Measurements from ENCODE around the gene F7.

Gene F7

DNA sequence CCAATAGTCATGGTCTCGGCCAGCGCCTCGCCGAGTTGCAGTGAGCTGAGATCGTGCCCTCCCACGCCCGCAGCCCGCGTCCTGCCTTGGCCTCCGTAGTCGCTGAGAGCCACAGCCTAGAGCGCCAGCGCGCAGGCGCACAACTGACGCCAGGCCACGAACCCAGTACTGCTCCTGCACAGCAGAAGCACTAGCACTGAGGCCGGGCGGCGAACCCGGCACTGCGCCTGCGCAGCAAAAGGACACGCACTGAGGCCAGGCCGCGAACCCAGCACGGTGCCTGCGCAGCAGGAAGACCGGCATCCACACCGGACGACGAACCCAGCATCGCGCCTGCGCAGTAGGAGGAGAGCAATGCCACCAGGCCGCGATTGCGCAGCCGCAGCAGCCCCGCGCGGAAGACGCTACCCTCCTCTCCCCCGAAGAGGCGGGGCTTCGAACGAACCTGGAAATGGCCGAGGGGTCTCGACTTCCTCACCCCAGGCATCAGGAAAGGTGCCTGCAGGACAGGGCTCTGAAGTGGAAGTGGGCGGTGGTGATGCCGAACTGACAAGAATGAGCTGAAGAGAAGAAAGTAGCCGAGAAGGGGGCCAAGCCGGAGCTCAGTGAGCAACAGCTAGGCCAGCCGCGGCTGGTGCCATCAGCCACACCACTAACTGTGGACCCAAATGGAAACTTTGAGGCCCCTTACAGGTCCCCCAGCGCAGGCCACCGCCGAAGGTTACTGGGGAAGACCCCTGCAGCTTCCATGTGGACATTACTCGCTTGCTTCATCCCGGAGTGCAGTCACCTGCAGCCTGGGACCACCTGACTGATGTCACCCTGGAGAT, 24.5 kb downstream of the F7 start:
- in situ Hi-C loops (cut with MboI; ENCODE audit: low sequenced_read_pairs), result no loop called here

DNA sequence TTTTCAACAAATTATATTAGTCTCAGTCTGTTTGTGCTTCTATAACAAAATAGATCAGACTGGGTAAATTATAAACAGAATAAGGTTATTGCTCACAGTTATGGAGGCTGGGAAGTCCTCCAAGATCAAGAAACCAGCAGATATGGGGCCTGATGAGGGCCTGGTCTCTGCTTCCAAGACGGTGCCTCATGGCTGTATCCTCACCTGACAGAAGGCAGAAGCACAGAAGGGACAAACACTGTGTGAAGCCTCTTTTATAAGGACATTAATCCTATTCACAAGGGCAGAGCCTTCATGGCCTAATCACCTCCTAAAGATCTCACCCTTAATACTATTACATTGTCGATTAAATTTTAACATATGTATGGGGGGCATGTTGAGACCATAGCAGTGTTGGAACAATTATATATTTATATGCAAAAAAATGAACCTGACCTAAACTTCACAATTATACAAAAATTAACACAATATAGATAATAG, 29.7 kb downstream of the F7 start:
- in situ Hi-C loops (cut with MboI; ENCODE audit: low sequenced_read_pairs), result no loop called here

- in situ Hi-C loops (cut with MboI; ENCODE audit: low sequenced_read_pairs), result no loop called here
These were observed 32.2 kb downstream of the F7 start for GRCh38 chr13:113137691-113138298.

GRCh38 chr13:113138792-113139551, 33.4 kb downstream of the F7 start:
- in situ Hi-C loops (cut with MboI; ENCODE audit: low sequenced_read_pairs), result no loop called here

DNA sequence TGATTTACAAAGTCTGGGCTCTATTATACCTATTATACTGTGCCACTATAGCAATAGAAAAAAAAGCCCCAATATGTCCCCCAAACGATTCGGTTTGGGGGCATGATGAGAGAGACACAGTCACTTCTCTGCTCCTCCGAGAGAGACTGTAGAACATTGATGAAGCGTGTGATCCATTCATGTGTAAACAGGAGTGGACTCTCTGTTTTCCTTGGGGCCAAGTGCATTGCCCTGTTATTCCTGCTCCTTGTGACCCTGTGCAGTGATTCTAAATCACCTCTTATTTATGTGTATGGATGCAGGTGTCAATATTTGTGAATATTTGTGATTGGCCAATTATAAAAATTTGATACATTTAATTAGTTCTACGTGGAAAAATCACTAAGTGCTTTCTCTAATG, 34.0 kb downstream of the F7 start:
- in situ Hi-C loops (cut with MboI; ENCODE audit: low sequenced_read_pairs), result no loop called here

DNA sequence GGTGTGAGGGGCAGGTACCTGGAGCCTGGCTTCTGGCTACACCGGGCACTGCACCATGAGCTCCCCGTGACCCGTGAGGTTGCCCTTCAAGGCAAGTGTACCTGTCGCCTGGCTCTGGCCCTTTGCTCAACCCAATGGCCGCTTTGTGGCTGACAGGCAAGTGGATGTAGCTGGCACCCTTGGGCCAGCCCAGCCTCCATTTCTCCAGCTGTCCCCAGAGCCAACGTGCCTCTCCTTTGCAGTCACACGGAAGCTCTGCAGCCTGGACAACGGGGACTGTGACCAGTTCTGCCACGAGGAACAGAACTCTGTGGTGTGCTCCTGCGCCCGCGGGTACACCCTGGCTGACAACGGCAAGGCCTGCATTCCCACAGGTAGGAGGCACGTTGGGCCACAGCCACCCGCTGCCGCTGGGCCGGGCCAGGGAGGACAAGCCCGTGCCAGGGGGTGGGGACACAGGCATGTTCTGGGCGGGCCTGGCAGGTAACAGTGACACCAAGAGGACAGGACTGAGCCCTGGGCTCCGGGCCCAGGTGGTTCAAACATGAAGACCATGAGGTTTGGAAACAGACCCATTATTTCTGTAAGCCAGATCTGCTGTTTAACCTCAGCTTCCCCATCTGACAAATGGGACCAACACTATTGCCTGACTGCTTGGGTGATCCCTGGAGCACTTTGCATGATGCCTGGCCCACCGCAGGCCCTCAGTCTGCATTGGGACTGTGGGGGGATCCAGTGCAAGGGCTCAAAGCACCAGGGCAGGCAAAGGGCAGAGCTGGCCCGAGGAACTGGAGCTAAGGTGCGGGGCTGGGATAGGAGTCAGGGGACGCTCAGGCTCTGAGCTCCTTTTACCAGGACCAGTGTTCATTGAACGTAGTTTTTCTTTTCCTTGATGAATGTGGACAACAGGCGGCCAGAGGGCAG, 35.3 kb downstream of the F7 start:
- in situ Hi-C loops (cut with MboI; ENCODE audit: low sequenced_read_pairs), result no loop called here

DNA sequence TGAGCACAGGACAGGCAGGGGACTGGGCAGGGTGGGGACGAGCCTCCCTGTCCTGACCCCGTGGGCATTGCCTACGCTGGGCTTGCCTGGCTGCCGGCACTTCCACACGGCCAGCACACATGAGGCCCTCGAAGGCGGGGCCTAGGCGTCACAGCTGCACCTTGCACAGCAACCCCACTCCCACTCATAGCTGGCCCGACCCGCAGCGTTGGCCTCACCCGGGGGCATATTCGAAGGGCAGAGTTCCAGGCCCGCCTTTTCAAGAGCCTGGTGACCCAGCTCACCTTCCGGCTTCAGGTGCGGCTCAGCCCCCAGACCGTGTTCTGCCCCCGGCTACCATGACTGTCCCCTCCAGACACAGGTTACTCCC, 36.0 kb downstream of the F7 start:
- in situ Hi-C loops (cut with MboI; ENCODE audit: low sequenced_read_pairs), result no loop called here

GRCh38 chr13:113142876-113143275, 37.3 kb downstream of the F7 start:
- in situ Hi-C loops (cut with MboI; ENCODE audit: low sequenced_read_pairs), result no loop called here

DNA sequence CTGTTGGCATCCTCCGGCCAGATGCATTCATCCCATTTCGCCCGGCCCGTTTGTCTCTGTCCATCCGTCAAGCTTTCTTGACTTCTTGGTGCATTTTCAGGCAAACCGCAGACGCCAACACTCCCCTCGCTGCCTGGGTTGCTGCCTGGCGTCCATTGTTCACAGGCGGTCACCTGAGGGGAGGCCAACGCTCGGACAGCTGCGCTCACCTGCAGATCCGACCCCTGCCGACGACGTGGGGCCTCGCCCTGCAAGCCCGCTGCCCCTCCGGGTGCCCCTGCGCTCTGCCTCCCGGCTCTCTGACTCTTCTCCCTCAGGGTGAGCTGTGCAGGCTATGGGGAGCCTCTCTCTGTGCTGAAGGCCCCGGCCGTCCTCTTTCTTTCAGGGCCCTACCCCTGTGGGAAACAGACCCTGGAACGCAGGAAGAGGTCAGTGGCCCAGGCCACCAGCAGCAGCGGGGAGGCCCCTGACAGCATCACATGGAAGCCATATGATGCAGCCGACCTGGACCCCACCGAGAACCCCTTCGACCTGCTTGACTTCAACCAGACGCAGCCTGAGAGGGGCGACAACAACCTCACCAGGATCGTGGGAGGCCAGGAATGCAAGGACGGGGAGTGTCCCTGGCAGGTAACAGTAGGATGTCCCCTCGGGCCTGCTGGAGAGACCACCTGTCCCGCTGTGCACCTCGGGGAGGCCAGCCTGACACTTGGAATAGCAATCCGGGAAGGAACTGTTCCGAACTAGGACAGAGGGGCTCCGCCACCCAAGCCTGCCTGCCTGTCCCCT, 38.1 kb downstream of the F7 start:
- in situ Hi-C loops (cut with MboI; ENCODE audit: low sequenced_read_pairs), result no loop called here

- in situ Hi-C loops (cut with MboI; ENCODE audit: low sequenced_read_pairs), result no loop called here
These were observed 38.7 kb downstream of the F7 start for GRCh38 chr13:113144255-113144629.

DNA sequence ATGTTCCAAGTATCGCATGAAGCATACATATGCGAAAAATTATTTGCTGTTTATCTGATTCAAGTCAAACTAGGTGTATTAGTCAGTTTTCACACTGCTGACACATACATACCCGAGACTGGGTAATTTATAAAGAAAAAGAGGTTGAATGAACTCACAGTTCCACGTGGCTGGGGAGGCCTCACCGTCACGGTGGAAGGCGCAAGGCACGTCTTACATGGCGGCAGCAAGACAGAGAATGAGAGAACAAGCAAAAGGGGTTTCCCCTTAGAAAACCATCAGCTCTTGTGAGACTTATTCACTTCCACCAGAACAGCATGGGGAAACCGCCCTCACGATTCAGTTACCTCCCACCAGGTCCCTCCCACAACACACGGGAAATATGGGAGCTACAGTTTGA, 39.9 kb downstream of the F7 start:
- in situ Hi-C loops (cut with MboI; ENCODE audit: low sequenced_read_pairs), result no loop called here

GRCh38 chr13:113145911-113146598, 40.5 kb downstream of the F7 start:
- in situ Hi-C loops (cut with MboI; ENCODE audit: low sequenced_read_pairs), result no loop called here

DNA sequence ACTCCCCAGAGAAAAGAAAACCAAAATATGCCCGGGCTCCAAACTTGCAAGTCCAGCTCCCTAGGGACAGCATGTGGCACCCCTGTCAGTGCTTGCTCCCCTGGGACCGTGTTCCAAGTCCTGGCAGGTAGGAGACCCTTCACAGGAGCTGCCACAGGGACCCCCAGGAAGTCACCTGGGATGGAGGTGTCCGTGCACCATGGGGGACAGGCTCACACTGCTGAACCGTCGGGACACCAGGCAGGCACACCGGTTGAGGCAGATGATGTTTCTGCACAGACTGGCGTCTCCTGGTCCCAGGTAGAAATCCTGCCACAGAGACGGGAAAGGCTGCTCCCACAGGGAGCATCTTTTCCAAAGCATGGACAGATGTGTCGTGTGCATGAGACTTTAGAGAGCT, 41.2 kb downstream of the F7 start:
- in situ Hi-C loops (cut with MboI; ENCODE audit: low sequenced_read_pairs), result no loop called here

DNA sequence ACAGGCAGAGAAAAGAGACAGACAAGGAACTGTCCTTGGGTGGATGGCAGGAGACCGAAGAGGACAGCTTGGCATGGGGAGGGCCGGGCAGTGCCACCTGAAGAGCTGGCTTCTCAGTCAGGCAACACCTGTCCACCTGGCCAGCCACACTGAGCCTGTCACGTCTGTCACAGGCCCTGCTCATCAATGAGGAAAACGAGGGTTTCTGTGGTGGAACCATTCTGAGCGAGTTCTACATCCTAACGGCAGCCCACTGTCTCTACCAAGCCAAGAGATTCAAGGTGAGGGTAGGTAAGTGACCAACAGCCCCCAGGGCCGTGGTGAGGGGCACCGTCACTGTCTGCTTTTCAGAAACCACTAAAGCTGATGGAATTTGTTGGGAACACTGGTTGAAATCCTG, 41.6 kb downstream of the F7 start:
- in situ Hi-C loops (cut with MboI; ENCODE audit: low sequenced_read_pairs), result no loop called here

- in situ Hi-C loops (cut with MboI; ENCODE audit: low sequenced_read_pairs), result no loop called here
These were observed 42.8 kb downstream of the F7 start for GRCh38 chr13:113148407-113148806.

DNA sequence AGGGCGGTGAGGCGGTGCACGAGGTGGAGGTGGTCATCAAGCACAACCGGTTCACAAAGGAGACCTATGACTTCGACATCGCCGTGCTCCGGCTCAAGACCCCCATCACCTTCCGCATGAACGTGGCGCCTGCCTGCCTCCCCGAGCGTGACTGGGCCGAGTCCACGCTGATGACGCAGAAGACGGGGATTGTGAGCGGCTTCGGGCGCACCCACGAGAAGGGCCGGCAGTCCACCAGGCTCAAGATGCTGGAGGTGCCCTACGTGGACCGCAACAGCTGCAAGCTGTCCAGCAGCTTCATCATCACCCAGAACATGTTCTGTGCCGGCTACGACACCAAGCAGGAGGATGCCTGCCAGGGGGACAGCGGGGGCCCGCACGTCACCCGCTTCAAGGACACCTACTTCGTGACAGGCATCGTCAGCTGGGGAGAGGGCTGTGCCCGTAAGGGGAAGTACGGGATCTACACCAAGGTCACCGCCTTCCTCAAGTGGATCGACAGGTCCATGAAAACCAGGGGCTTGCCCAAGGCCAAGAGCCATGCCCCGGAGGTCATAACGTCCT, 43.4 kb downstream of the F7 start:
- in situ Hi-C loops (cut with MboI; ENCODE audit: low sequenced_read_pairs), result no loop called here

DNA sequence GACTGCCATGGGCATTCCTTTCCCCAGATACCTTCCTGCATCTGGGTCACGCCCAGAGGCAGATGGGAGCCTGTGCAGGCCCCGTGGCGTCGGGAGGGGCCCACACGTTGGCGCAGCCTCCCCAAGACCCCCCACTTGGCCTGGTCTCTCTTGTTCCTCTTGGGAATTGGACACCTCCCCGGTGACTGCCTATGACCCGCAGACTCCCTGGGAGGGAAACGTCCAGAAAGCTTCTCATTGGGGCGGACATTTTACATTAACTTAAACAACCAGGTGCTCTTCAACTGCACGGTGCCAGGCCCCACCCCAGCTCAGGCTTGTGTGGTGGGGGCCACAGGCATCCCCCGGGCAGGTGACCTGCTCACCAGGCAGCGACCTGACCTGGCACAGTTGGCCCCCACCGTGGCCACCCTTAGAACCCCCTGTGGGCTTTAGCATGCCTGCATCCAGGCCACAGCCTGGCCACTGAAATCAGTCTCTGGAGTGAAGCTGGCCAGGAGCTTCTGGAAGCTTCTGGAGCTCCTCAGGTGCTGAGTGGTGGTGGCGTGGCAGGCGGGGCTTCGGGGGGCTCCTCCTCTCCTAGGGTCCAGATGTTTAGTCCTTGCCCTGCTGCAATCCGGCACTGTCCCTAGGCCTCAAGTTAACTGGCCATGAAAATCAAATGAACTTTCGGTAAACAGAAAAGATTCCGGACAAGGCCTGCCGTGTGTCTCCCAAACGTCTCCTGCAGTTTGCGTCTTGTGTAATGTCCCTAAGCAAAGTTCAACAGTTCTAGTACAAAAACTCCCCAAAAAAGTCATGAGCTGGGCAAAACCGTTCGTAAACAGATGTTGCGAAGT, 44.3 kb downstream of the F7 start:
- in situ Hi-C loops (cut with MboI; ENCODE audit: low sequenced_read_pairs), result no loop called here

All from HL-60/S4 treated with phorbol 12-myristate 13-acetate at 8.2 ng/mL for 4 days and 3 days (cell line).